Esophagus (tissue), 2 donors: ENCODE results near the gene SMC4. TPM values are rescaled to one million over a fixed set of nuclear protein-coding genes. Genes with fewer than 3 reads are reported as not detected.

Experiments used
- H3K27ac ChIP-seq, 2 donors: one replicate each; pipeline ENCODE4 v1.5.1; 2013; ENCODE audit warnings: low read depth in 2 of 2, mild to moderate bottlenecking in 2 of 2, inconsistent platforms in 1 of 2, low read length in 1 of 2, moderate library complexity in 1 of 2
- H3K27me3 ChIP-seq, 2 donors: one replicate each; pipeline ENCODE4 v1.6.1; 2013; ENCODE audit warnings: low read length in 2 of 2, control low read depth in 1 of 2, mild to moderate bottlenecking in 1 of 2; ENCODE audit not compliant: insufficient read depth in 2 of 2, control insufficient read depth in 1 of 2
- H3K36me3 ChIP-seq, 2 donors: one replicate each; pipeline ENCODE4 v1.6.1; 2013; ENCODE audit warnings: low read length in 1 of 2; ENCODE audit not compliant: control insufficient read depth in 2 of 2, insufficient read depth in 2 of 2
- H3K4me1 ChIP-seq, 2 donors: one replicate each; pipeline ENCODE4 v1.6.1; 2013; ENCODE audit warnings: low read length in 1 of 2; ENCODE audit not compliant: control insufficient read depth in 2 of 2, insufficient read depth in 2 of 2
- H3K4me3 ChIP-seq, 2 donors: one replicate each; pipeline ENCODE4 v1.5.1; 2013; ENCODE audit warnings: low read length in 2 of 2, mild to moderate bottlenecking in 2 of 2, low read depth in 1 of 2, moderate library complexity in 1 of 2
- H3K9me3 ChIP-seq, 2 donors: one replicate each; pipeline ENCODE4 v1.6.1; 2013; ENCODE audit warnings: mild to moderate bottlenecking in 2 of 2, low read depth in 1 of 2, low read length in 1 of 2, moderate library complexity in 1 of 2; ENCODE audit not compliant: control insufficient read depth in 2 of 2, insufficient read depth in 1 of 2
- WGBS, 2 donors: extraction: QIAGEN DNeasy Blood & Tissue Kit; methylation state at CpG; one replicate each; pipeline ENCODE4 v1.1.7; 2013; 5-methylcytosine and 5-hydroxymethylcytosine counted together
- polyA plus RNA-seq, 2 donors: library from polyadenylated mRNA; stranded (reverse); fragments of 200-250 nt; gene quantifications; one replicate each; pipeline ENCODE4 v1.2.3, GENCODE V29; 2013
- donor health status: healthy with polysubstance abuse.
- donor health status: Bipolar disorder and iron deficiency.

SMC4 gene
- polyA plus RNA-seq, 2 donors, result 54.1 to 82.0 TPM

DNA sequence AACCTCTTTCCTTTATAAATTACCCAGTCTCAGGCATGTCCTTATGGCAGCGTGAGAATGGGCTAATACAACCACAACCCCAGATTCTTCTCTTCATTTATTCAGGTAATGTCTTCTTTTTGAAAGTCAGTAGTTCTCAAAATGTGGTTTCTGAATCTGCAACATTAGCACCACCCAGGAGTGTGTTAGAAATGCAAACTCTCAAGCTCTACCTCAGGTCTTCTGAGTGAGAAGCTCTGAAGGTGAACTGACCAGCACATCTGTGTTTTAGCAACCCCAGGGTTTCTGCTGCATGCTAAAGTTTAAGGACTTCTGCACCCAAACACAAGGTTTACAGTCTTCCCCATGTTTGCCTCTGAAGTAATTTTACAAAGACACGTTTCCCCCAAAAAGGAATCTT, 72.4 kb downstream of the SMC4 start:
- 74 to 82% methylated on average over 2 of the region's 2 CpGs for WGBS, 2 donors
- H3K4me3 ChIP-seq, result no peak overlapping the region
- H3K36me3 ChIP-seq, result no peaks in the 10 kb centered on the region
- no peaks in the 10 kb centered on the region for H3K4me1 ChIP-seq
- no peaks in the 10 kb centered on the region for H3K27me3 ChIP-seq
- peaks cover 4 to 11% of the 10 kb centered on the region in 2 donors for H3K9me3 ChIP-seq
- no peak overlapping the region for H3K27ac ChIP-seq

DNA sequence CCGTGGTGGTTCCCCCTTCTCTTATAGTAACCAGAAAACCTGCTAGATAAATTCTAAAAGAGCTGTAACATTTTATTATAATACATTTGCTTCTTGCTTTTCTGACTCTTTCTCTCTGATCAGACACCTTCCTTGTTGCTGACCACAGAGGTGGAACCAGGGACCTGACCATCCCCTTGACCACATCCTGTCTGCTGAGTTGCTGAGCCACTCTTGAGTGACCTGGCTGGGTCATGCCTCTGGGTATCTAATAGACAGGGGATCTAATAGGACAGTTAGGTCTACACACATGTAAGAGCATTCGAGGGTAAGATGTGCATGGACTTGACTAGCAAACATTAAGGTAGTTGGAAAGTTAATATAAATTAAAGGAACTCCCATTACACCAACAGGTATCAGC, 72.9 kb downstream of the SMC4 start:
- peaks cover 4 to 11% of the 10 kb centered on the region in 2 donors for H3K9me3 ChIP-seq
- no peak overlapping the region for H3K4me3 ChIP-seq
- no peaks in the 10 kb centered on the region for H3K4me1 ChIP-seq
- WGBS, 2 donors, result 65 to 74% methylated on average over 2 of the region's 2 CpGs
- H3K27ac ChIP-seq, result no peak overlapping the region
- H3K27me3 ChIP-seq, result no peaks in the 10 kb centered on the region
- no peaks in the 10 kb centered on the region for H3K36me3 ChIP-seq

GRCh38 chr3:160473221-160473620, 73.8 kb downstream of the SMC4 start:
- H3K9me3 ChIP-seq, result peaks cover 4 to 11% of the 10 kb centered on the region in 2 donors
- no peaks in the 10 kb centered on the region for H3K36me3 ChIP-seq
- WGBS, 2 donors, result 40 to 50% methylated on average over 1 of the region's 1 CpG
- no peak overlapping the region for H3K27ac ChIP-seq
- H3K4me3 ChIP-seq, result no peak overlapping the region
- no peaks in the 10 kb centered on the region for H3K27me3 ChIP-seq
- H3K4me1 ChIP-seq, result no peaks in the 10 kb centered on the region

DNA sequence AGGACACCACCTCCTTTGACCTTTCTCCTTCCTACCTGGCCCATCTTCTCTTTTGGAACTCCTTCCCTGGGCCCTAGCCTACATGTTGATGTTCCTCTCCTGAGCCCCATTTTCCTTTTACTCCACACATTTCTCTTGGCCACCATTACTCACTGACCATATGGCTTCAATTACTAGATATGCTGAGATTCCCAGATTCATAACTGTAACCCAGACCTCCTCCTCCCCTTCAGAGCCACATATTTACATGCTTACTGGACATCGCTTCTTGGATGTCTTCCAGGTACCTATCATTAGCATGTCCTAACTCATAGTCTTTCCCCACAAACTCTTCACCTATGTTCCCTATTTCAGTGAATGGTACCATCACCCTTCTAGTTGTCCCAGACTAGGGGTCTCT, 74.5 kb downstream of the SMC4 start:
- Histone ChIP-seq H3K4me3 (no peak overlapping the region), H3K9me3 (peaks cover 4 to 11% of the 10 kb centered on the region in 2 donors), H3K36me3 (no peaks in the 10 kb centered on the region), H3K27me3 (no peaks in the 10 kb centered on the region), H3K4me1 (no peaks in the 10 kb centered on the region), H3K27ac (no peak overlapping the region)
- WGBS, 2 donors, result 63 to 79% methylated on average over 1 of the region's 1 CpG

DNA sequence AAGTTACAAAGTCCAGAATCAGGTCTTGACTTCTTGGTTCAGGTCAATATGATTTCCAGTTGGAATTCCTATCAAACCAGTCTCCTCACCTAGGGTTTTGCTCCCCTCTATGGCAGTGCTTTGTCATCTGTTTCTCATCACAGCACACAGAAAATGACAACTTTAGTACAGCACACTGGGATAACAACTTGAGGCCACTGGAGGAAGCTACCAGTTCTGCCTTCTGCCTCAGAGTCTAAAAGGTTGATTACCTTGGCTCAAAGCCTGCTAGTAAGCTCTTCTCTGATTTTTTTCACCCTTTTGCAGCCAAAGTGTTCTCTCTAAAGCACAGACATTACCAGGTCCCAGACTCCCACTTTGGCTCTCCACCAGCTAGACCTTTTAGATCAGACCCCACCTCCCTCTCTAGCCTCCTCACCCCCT, 75.0 kb downstream of the SMC4 start:
- Histone ChIP-seq H3K9me3 (peaks cover 4 to 11% of the 10 kb centered on the region in 2 donors), H3K4me1 (no peaks in the 10 kb centered on the region)

GRCh38 chr3:160475153-160475552, 75.7 kb downstream of the SMC4 start:
- Histone ChIP-seq H3K9me3 (peaks cover 3 to 9% of the 10 kb centered on the region in 2 donors), H3K36me3 (no peaks in the 10 kb centered on the region)
- WGBS, 2 donors, result 80 to 87% methylated on average over 2 of the region's 2 CpGs

More for the DNA sequence above, 75.0 kb downstream of the SMC4 start:
- Histone ChIP-seq H3K36me3 (no peaks in the 10 kb centered on the region), H3K4me3 (no peak overlapping the region), H3K27me3 (no peaks in the 10 kb centered on the region), H3K27ac (no peak overlapping the region)

DNA sequence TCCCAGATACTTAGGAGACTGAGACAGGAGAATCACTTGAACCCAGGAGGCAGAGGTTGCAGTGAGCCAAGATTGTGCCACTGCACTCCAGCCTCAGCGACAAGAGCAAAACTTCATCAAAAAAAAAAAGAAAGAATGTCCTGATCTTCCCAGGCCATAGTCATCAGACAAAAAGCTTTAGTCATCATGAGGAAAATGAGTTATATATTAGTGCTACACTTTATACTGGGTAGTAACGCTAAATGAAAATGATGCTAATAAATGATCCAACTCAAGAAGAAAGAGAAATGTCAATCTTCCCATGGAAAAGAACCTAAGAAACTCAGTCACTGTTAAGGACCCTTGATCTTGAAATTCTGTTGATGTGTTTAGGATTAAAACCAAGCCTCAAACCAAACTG, 76.4 kb downstream of the SMC4 start:
- no peak overlapping the region for H3K27ac ChIP-seq
- H3K9me3 ChIP-seq, result peaks cover 0 to 3% of the 10 kb centered on the region in 2 donors
- no peak overlapping the region for H3K4me3 ChIP-seq
- H3K27me3 ChIP-seq, result no peaks in the 10 kb centered on the region
- WGBS, 2 donors, result 91 to 98% methylated on average over 2 of the region's 2 CpGs
- H3K36me3 ChIP-seq, result no peaks in the 10 kb centered on the region
- no peaks in the 10 kb centered on the region for H3K4me1 ChIP-seq

More at GRCh38 chr3:160475153-160475552, 75.7 kb downstream of the SMC4 start:
- H3K27me3 ChIP-seq, result no peaks in the 10 kb centered on the region
- no peak overlapping the region for H3K27ac ChIP-seq
- H3K4me1 ChIP-seq, result no peaks in the 10 kb centered on the region
- no peak overlapping the region for H3K4me3 ChIP-seq

DNA sequence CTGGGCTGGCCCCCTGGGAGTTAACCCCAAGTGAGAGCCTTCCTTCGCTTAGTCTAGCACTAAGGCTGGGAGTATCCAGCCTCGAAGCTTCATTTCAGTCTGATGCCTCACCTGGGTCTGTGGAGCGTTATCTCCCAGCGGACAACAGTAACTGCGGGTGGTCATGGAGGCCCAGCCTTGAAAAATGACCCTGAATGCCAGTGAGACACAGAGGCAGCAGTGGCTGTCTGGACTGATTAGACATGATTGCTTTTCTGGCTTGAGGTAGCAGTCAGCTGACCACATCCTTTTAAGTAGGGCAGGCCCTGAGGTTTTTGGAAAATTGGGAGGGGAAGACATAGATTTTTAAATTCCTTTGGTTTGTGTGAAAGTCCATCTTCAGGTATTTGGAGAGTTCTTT, 78.3 kb downstream of the SMC4 start:
- Histone ChIP-seq H3K27me3 (no peaks in the 10 kb centered on the region), H3K4me3 (no peak overlapping the region), H3K9me3 (no peaks in the 10 kb centered on the region), H3K36me3 (no peaks in the 10 kb centered on the region), H3K27ac (no peak overlapping the region), H3K4me1 (no peaks in the 10 kb centered on the region)
- WGBS, 2 donors, result 72 to 73% methylated on average over 5 of the region's 5 CpGs

GRCh38 chr3:160478338-160478737, 78.9 kb downstream of the SMC4 start:
- H3K27ac ChIP-seq, result no peak overlapping the region
- no peaks in the 10 kb centered on the region for H3K9me3 ChIP-seq
- H3K4me1 ChIP-seq, result no peaks in the 10 kb centered on the region
- no peak overlapping the region for H3K4me3 ChIP-seq
- no peaks in the 10 kb centered on the region for H3K27me3 ChIP-seq
- no peaks in the 10 kb centered on the region for H3K36me3 ChIP-seq
- 81 to 85% methylated on average over 5 of the region's 5 CpGs for WGBS, 2 donors

DNA sequence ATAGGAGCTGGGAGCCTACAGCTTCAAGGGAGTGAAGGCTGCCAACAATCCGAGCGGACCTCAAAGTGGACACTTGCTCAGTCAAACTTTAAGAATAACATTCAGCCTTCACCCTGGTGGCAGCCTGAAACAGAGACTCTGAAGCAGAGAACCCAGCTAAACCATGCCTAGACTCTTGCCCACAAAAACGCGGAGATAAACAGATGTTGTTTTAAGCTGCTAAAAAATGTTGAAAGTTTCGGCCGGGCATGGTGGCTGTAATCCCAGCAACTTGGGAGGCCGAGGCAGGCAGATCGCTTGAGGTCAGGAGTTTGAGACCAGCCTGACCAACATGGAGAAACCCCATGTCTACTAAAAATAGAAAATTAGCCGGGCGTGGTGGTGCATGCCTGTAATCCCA, 79.9 kb downstream of the SMC4 start:
- no peaks in the 10 kb centered on the region for H3K9me3 ChIP-seq
- no peaks in the 10 kb centered on the region for H3K27me3 ChIP-seq
- H3K4me1 ChIP-seq, result no peaks in the 10 kb centered on the region
- H3K36me3 ChIP-seq, result no peaks in the 10 kb centered on the region
- H3K27ac ChIP-seq, result no peak overlapping the region
- 92 to 93% methylated on average over 10 of the region's 10 CpGs for WGBS, 2 donors
- H3K4me3 ChIP-seq, result no peak overlapping the region
